ENCODE results near the gene BABAM2. TPM values are rescaled to one million over a fixed set of nuclear protein-coding genes. Genes with fewer than 3 reads are reported as not detected.

BABAM2 gene
- polyA plus RNA-seq, 3 donors = 33.2 to 52.8 (median 49.3) TPM

DNA sequence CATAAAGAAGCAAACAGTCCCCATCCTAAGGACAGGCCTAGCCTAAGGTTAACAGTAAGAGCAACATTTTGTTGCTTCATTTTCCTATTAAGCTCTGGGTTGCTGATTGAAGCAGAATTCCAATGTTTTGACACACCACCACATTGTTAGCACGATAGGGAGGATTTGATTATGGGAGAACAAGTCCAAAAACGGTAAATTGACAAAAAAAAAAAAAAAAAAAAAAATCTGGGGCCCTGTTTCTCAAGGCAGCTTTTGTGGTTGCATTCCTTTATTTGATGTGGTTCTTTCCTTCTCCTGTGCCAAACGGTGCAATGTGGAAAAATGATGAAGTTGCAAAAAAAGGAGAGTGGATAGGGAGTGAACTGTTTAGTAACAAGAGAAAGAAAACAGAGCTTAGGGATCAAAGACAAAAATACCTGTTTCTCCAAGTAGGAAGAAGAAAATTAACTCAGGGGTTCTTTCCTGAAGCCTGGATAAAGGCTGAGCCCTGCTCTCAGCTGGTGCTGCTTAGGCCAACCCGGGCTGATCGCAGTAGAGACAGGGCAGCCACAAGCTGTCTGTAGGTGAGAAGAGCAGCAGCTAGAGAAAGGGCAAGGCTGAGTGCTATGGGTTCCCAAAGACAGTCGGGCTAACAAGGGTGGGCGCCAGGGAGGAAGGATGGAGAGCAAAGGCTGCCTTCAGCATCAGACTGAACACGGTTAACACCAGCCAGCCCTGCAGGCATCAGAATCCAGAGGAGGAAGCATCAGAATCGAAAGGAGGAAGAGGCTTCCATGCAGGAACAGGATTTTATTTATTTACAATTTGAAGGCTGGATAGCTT, 334.3 kb downstream of the BABAM2 start:
- no peaks in the 10 kb centered on the region for H3K79me2 ChIP-seq (ENCODE audit: insufficient read depth, low read length)
- no peak overlapping the region for H2AFZ ChIP-seq (ENCODE audit: insufficient read depth, low read depth, low read length, poor library complexity, severe bottlenecking)
- H3K9me3 ChIP-seq (replicated peaks in 1 of 2; ENCODE audit: control insufficient read depth in 1 of 2, insufficient read depth in 1 of 2, low read length in 2 of 2) = no peaks in the 10 kb centered on the region
- no peak overlapping the region for H3K4me2 ChIP-seq (replicated peaks; ENCODE audit: extremely low read depth, low read length, poor library complexity, severe bottlenecking)
- no peak overlapping the region for H3K4me3 ChIP-seq (replicated peaks in 1 of 3; ENCODE audit: low read depth in 2 of 3, low read length in 3 of 3)
- peaks cover 45% of the 10 kb centered on the region for H3K4me1 Mint-ChIP-seq
- H3K36me3 ChIP-seq (replicated peaks in 1 of 2; ENCODE audit: control insufficient read depth in 1 of 2, insufficient read depth in 2 of 2, low read length in 2 of 2) = no peaks in the 10 kb centered on the region
- peaks cover 0 to 3% (median 0%) of the 10 kb centered on the region in 3 donors for H3K27me3 Mint-ChIP-seq (ENCODE audit: low read depth in 3 of 3)
- peak overlapping the region in 3 of 7 donors; percentile 42 to 72 (median 66) for H3K27ac Mint-ChIP-seq
- H3K9ac ChIP-seq (ENCODE audit: insufficient read depth, low read length, poor library complexity, severe bottlenecking) = no peak overlapping the region
- H3K4me1 ChIP-seq (ENCODE audit: control insufficient read depth in 1 of 2, insufficient read depth in 2 of 2, low read length in 2 of 2) = peaks cover 22 to 24% of the 10 kb centered on the region in 2 donors
- peaks cover 7 to 11% of the 10 kb centered on the region in 2 donors for H3K36me3 Mint-ChIP-seq
- H3K27me3 ChIP-seq (ENCODE audit: control insufficient read depth in 2 of 2, insufficient read depth in 2 of 2, low read length in 2 of 2) = no peaks in the 10 kb centered on the region
- no peaks in the 10 kb centered on the region for H3K9me3 Mint-ChIP-seq
- intact Hi-C loops (cut with micrococcal nuclease) = no loop called here
- peak overlapping the region in 1 of 2 donors; percentile 73 for H3K4me3 Mint-ChIP-seq
- TF ChIP-seq, protein P1, sequence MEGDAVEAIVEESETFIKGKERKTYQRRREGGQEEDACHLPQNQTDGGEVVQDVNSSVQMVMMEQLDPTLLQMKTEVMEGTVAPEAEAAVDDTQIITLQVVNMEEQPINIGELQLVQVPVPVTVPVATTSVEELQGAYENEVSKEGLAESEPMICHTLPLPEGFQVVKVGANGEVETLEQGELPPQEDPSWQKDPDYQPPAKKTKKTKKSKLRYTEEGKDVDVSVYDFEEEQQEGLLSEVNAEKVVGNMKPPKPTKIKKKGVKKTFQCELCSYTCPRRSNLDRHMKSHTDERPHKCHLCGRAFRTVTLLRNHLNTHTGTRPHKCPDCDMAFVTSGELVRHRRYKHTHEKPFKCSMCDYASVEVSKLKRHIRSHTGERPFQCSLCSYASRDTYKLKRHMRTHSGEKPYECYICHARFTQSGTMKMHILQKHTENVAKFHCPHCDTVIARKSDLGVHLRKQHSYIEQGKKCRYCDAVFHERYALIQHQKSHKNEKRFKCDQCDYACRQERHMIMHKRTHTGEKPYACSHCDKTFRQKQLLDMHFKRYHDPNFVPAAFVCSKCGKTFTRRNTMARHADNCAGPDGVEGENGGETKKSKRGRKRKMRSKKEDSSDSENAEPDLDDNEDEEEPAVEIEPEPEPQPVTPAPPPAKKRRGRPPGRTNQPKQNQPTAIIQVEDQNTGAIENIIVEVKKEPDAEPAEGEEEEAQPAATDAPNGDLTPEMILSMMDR (IDR thresholded peaks at IDR 0.05) = no peak
- WGBS (ENCODE audit: insufficient coverage) = 79% methylated on average over 5 of the region's 9 CpGs
- peak overlapping the region in 1 of 2 donors; percentile 8 for H3K27ac ChIP-seq (ENCODE audit: low read depth in 1 of 2, low read length in 2 of 2)
- no peaks in the 10 kb centered on the region for H4K20me1 ChIP-seq (ENCODE audit: insufficient read depth, low read length)
- no peak for DNase-seq

DNA sequence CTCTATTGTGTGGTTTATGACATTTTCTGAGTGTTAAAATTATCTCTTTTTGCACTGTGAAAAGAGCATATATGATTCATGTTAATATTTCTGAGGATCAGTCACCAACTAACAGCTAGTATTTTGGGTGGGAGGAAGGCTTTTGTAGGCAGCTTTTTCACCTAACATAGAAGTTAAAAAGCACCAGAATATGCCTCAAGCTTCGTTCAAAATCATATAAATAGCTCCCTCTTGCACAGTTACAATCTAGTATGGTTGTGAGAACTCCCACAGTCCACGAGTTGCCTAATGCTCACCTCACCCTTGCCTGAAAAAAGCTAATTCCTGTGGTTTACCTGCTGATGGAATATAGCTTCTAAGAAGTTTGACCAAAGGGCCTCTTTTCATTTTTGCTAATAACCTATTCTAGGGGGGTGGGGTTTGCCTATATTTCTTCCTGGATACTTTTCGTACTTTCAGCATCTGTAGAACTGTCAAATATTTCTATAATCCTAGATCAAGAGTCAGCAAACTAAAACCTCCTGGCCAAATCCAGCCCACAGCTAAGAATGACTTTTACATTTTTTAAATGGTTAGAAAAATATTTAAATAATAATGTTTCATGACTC, 335.0 kb downstream of the BABAM2 start:
- H3K4me2 ChIP-seq (replicated peaks; ENCODE audit: extremely low read depth, low read length, poor library complexity, severe bottlenecking) = no peak overlapping the region
- H3K27ac Mint-ChIP-seq = peak overlapping the region in 2 of 7 donors; percentile 66 to 72
- H3K4me1 Mint-ChIP-seq = peaks cover 43% of the 10 kb centered on the region
- no CpG with 5 or more reads among the region's 3 CpGs for WGBS (ENCODE audit: insufficient coverage)
- no peaks in the 10 kb centered on the region for H3K9me3 ChIP-seq (replicated peaks in 1 of 2; ENCODE audit: control insufficient read depth in 1 of 2, insufficient read depth in 1 of 2, low read length in 2 of 2)
- no peak overlapping the region for H3K4me3 ChIP-seq (replicated peaks in 1 of 3; ENCODE audit: low read depth in 2 of 3, low read length in 3 of 3)
- TF ChIP-seq, protein P1 (IDR thresholded peaks at IDR 0.05) = no peak
- no peaks in the 10 kb centered on the region for H3K9me3 Mint-ChIP-seq
- H3K36me3 ChIP-seq (replicated peaks in 1 of 2; ENCODE audit: control insufficient read depth in 1 of 2, insufficient read depth in 2 of 2, low read length in 2 of 2) = no peaks in the 10 kb centered on the region
- DNase-seq = no peak
- H4K20me1 ChIP-seq (ENCODE audit: insufficient read depth, low read length) = no peaks in the 10 kb centered on the region
- no peak overlapping the region for H2AFZ ChIP-seq (ENCODE audit: insufficient read depth, low read depth, low read length, poor library complexity, severe bottlenecking)
- peaks cover 22 to 24% of the 10 kb centered on the region in 2 donors for H3K4me1 ChIP-seq (ENCODE audit: control insufficient read depth in 1 of 2, insufficient read depth in 2 of 2, low read length in 2 of 2)
- peaks cover 9 to 17% of the 10 kb centered on the region in 2 donors for H3K36me3 Mint-ChIP-seq
- intact Hi-C loops (cut with micrococcal nuclease) = no loop called here
- H3K27me3 ChIP-seq (ENCODE audit: control insufficient read depth in 2 of 2, insufficient read depth in 2 of 2, low read length in 2 of 2) = no peaks in the 10 kb centered on the region
- H3K4me3 Mint-ChIP-seq = no peak overlapping the region
- H3K27me3 Mint-ChIP-seq (ENCODE audit: low read depth in 3 of 3) = peaks cover 0 to 3% (median 0%) of the 10 kb centered on the region in 3 donors
- no peaks in the 10 kb centered on the region for H3K79me2 ChIP-seq (ENCODE audit: insufficient read depth, low read length)
- H3K9ac ChIP-seq (ENCODE audit: insufficient read depth, low read length, poor library complexity, severe bottlenecking) = no peak overlapping the region
- H3K27ac ChIP-seq (ENCODE audit: low read depth in 1 of 2, low read length in 2 of 2) = peak overlapping the region in 1 of 2 donors; percentile 8
